Suprapubic skin (tissue), 4 donors: ENCODE results near the gene SPOCK1.

ENCODE experiments used
- CTCF ChIP-seq, 2 donors: fragments of 200-600 bp in 1 of 2; fragments of 450-650 bp in 1 of 2; sonication (generic) in 1 of 2; IDR thresholded peaks; one replicate each; pipeline ENCODE4 v1.5.1; 2016 to 2019; ENCODE audit warnings: antibody characterized with exemption in 2 of 2, mild to moderate bottlenecking in 1 of 2, moderate library complexity in 1 of 2
- EP300 ChIP-seq: sonication (generic); formaldehyde crosslinking; IDR thresholded peaks from one replicate; pipeline ENCODE4 v1.6.1; 2017; ENCODE audit warnings: antibody characterized with exemption
- POLR2A ChIP-seq, 2 donors: fragments of 450-650 bp; IDR thresholded peaks; one replicate each; pipeline ENCODE4 v1.6.1; 2017; ENCODE audit warnings: antibody characterized with exemption in 2 of 2, mild to moderate bottlenecking in 2 of 2, moderate library complexity in 2 of 2
- POLR2AphosphoS5 ChIP-seq, 3 donors: sonication (generic); formaldehyde crosslinking; IDR thresholded peaks; one replicate each; pipeline ENCODE4 v1.6.1; 2017; ENCODE audit warnings: antibody characterized with exemption in 3 of 3

GRCh38 chr5:137099651-137100050, 399.5 kb downstream of the SPOCK1 start:
- no peak for TF ChIP-seq EP300
- no peak for TF ChIP-seq CTCF (IDR thresholded peaks at IDR 0.05)
- no peak for TF ChIP-seq POLR2AphosphoS5 (IDR thresholded peaks at IDR 0.05)
- TF ChIP-seq POLR2A (IDR thresholded peaks at IDR 0.05): no peak
